Activated T-helper 2 cell treated with anti-CD3 and anti-CD28 coated beads, Interferon-gamma antibody, Interleukin-2, Interleukin-4, amounts not matched to agents 10 μg/mL and 5 μg/mL and 100 μg/mL, durations not matched to agents 14 hours and 24 hours and 36 hours (primary cell): ENCODE measurements around the gene NOL12. TPM values are rescaled to one million over a fixed set of nuclear protein-coding genes. Genes with fewer than 3 reads are reported as not detected.

Experiments used
- DNase-seq: peaks from one replicate; pipeline ENCODE4 v3.0.0; 2021; ENCODE audit warnings: low spot score
- H3K27ac Mint-ChIP-seq: one replicate; pipeline ENCODE4 v1.8.0; 2021; ENCODE audit warnings: mixed read lengths
- H3K27me3 Mint-ChIP-seq: one replicate; pipeline ENCODE4 v1.8.0; 2021; ENCODE audit warnings: low read depth, mixed read lengths
- H3K36me3 Mint-ChIP-seq: one replicate; pipeline ENCODE4 v1.8.0; 2021; ENCODE audit warnings: low read depth, mixed read lengths
- H3K4me1 Mint-ChIP-seq: one replicate; pipeline ENCODE4 v1.8.0; 2021; ENCODE audit warnings: low read depth, mixed read lengths
- H3K4me3 Mint-ChIP-seq: one replicate; pipeline ENCODE4 v1.8.0; 2021; ENCODE audit warnings: low read depth, mild to moderate bottlenecking, moderate library complexity, mixed read lengths
- H3K9me3 Mint-ChIP-seq: one replicate; pipeline ENCODE4 v1.8.0; 2021; ENCODE audit warnings: mixed read lengths
- intact Hi-C: fragments of 100-400 bp; cut with micrococcal nuclease; formaldehyde crosslinking; loops from one replicate; pipeline ENCODE4 v1.15.1; 2023
- total RNA-seq: library from RNA; stranded (reverse); gene quantifications from 2 replicates; pipeline ENCODE4 v1.2.3, GENCODE V29; 2022

Gene NOL12
- total RNA-seq, 1 donor from 2014 or later: 60.6 TPM

GRCh38 chr22:37739611-37740049 is 53.5 kb downstream of the NOL12 start:
- intact Hi-C loops: loop anchor here (10.0 kb wide), 1 partner anchor 65 kb away; the partner anchor contains the start of gene GCAT
- H3K4me3 Mint-ChIP-seq: no peak overlapping the region
- no peaks in the 10 kb centered on the region for H3K27me3 Mint-ChIP-seq
- H3K4me1 Mint-ChIP-seq: peaks cover 9% of the 10 kb centered on the region
- no peaks in the 10 kb centered on the region for H3K9me3 Mint-ChIP-seq
- H3K27ac Mint-ChIP-seq: no peak overlapping the region
- H3K36me3 Mint-ChIP-seq: no peaks in the 10 kb centered on the region
- no peak for DNase-seq

- no peak for DNase-seq
- Mint-ChIP-seq H3K27me3 (no peaks in the 10 kb centered on the region), H3K4me1 (peaks cover 15% of the 10 kb centered on the region), H3K36me3 (no peaks in the 10 kb centered on the region), H3K4me3 (no peak overlapping the region), H3K27ac (no peak overlapping the region), H3K9me3 (no peaks in the 10 kb centered on the region)
- intact Hi-C loops: loop anchor here (10.0 kb wide), 1 partner anchor 64 kb away; the partner anchor contains the start of gene GCAT
Observed at GRCh38 chr22:37740455-37741311, 54.5 kb downstream of the NOL12 start.

- Mint-ChIP-seq H3K27me3 (no peaks in the 10 kb centered on the region), H3K9me3 (no peaks in the 10 kb centered on the region), H3K36me3 (no peaks in the 10 kb centered on the region), H3K4me3 (no peak overlapping the region), H3K4me1 (peaks cover 15% of the 10 kb centered on the region), H3K27ac (no peak overlapping the region)
- intact Hi-C loops: loop anchor here (10.0 kb wide), 1 partner anchor 63 kb away; the partner anchor contains the start of gene GCAT
- no peak for DNase-seq
Observed at GRCh38 chr22:37741312-37741795, 55.2 kb downstream of the NOL12 start.

GRCh38 chr22:37742376-37743171 is 56.4 kb downstream of the NOL12 start:
- no peaks in the 10 kb centered on the region for H3K27me3 Mint-ChIP-seq
- no peak overlapping the region for H3K4me3 Mint-ChIP-seq
- no peak for DNase-seq
- no peaks in the 10 kb centered on the region for H3K36me3 Mint-ChIP-seq
- intact Hi-C loops: loop anchor here (10.0 kb wide), 1 partner anchor 62 kb away; the partner anchor contains the start of gene GCAT
- H3K4me1 Mint-ChIP-seq: peaks cover 19% of the 10 kb centered on the region
- H3K27ac Mint-ChIP-seq: no peak overlapping the region
- H3K9me3 Mint-ChIP-seq: no peaks in the 10 kb centered on the region

Other genes starting within 250 kb of the NOL12 start
- 166 and 168 TPM in 2 replicates for gene MFNG, start 200.0 kb upstream of the NOL12 start, total RNA-seq
- 0.09 TPM in 1 of 2 replicates, not detected in the other for gene CARD10, start 166.9 kb upstream of the NOL12 start, total RNA-seq
- gene CDC42EP1, start 125.9 kb upstream of the NOL12 start, total RNA-seq: 0.74 and 1.1 TPM in 2 replicates
- gene LGALS2, start 106.3 kb upstream of the NOL12 start, total RNA-seq: not detected in 2 replicates
- gene GGA1, start 77.5 kb upstream of the NOL12 start, total RNA-seq: 69.3 and 71.2 TPM in 2 replicates
- gene SH3BP1, start 46.7 kb upstream of the NOL12 start, total RNA-seq: 117 and 122 TPM in 2 replicates
- gene PDXP, start 27.6 kb upstream of the NOL12 start, total RNA-seq: 40.1 and 41.9 TPM in 2 replicates
- 892 and 921 TPM in 2 replicates for gene LGALS1, start 10.7 kb upstream of the NOL12 start, total RNA-seq
- gene TRIOBP, start 10.7 kb downstream of the NOL12 start, total RNA-seq: 37.2 and 43.3 TPM in 2 replicates
- 24.2 and 25.5 TPM in 2 replicates for gene GCAT, start 121.6 kb downstream of the NOL12 start, total RNA-seq
- gene GALR3, start 137.0 kb downstream of the NOL12 start, total RNA-seq: 0.28 and 0.32 TPM in 2 replicates
- 24.7 and 27.3 TPM in 2 replicates for gene ANKRD54, start 158.0 kb downstream of the NOL12 start, total RNA-seq
- 462 and 480 TPM in 2 replicates for gene EIF3L, start 163.1 kb downstream of the NOL12 start, total RNA-seq
- 22.7 and 29.1 TPM in 2 replicates for gene MICALL1, start 220.0 kb downstream of the NOL12 start, total RNA-seq